ENCODE measurements around the gene GET3.
A peak's percentile ranks its signal among the peaks of the same experiment; 100 is the strongest.

GET3 gene

DNA sequence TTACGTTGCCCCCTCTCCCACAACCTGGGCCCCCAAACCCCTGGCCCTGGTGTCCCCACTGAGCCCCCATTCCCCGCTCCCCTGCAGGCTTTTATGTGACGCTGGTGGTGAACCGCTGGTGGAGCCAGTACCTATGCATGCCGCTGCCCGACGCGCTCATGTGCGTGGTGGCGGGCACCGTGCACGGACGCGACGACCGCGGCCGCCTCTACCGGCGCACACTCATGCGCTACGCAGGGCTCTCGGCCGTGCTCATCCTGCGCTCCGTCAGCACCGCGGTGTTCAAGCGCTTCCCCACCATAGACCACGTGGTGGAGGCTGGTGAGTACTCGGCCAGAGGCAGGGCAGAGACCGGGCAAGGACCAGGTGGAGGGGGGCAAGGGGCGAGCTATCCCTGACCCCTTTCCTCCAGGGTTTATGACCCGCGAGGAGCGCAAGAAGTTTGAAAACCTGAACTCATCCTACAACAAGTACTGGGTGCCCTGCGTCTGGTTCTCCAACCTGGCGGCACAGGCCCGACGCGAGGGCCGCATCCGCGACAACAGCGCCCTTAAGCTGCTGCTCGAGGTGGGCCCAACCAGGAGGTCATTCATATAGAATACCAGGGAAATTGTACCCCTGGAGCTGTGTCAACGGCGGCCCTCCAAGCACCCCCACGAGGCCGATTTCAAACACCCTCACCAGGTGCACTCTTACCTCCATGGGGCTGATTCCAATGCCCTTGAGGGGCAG is 17.3 kb downstream of the GET3 start:
- no peak for DNase-seq

DNA sequence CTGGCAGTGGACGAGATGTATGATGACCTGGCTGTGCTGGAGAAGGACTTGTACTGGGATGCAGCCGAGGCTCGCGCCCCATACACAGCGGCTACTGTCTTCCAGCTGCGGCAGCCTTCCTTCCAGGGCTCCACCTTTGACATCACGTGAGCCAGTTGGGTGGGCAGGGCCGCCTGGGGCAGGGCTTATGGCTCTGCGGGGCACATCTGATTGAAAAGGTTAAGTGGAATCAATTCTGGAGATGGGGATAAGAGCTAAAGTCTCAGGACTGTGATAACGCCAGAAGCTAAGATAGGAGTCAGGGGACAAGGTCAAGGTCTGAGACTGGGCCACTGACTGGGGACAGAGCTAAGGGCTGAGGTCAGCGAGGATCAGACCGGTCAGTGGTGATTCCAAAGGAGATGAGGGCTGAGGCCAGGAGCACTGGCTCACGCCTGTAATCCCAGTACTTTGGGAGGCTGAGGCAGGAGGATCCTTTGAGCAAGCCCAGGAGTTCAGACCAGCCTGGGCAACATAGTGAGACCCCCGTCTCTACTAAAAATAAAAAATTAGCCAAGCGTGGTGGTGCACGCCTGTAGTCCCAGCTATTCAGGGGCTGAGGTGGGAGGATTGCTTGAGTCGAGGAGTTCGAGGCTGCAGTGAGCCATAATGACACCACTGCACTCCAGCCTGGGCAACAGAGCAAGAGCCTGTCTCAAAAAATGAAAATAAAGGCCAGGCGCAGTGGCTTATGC is 19.0 kb downstream of the GET3 start:
- no peak for DNase-seq

DNA sequence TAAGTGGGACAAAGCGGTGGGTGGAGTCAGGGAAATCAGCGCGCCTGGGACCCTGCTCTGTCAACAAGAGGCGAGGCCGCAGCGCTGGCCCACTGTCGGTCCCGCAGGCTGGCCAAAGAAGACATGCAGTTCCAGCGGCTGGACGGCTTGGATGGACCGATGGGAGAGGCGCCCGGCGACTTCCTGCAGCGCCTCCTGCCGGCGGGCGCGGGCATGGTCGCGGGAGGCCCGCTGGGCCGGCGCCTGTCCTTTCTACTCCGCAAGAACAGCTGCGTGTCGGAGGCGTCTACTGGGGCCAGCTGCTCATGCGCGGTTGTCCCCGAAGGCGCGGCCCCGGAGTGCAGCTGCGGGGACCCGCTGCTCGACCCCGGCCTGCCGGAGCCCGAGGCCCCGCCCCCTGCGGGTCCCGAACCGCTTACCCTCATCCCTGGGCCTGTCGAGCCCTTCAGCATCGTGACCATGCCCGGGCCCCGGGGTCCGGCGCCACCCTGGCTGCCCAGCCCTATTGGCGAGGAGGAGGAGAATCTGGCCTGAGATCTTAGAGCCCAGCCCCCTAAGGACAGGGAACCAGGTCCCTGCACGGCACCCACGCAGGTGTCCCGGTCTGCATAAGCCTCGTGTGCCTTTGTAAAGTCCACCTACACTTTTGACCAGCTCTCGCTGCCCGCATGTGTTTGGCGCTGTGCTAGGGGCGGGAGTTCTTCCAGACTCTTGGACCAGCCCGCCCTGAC is 20.4 kb downstream of the GET3 start:
- DNase-seq: peak; percentile 48

DNA sequence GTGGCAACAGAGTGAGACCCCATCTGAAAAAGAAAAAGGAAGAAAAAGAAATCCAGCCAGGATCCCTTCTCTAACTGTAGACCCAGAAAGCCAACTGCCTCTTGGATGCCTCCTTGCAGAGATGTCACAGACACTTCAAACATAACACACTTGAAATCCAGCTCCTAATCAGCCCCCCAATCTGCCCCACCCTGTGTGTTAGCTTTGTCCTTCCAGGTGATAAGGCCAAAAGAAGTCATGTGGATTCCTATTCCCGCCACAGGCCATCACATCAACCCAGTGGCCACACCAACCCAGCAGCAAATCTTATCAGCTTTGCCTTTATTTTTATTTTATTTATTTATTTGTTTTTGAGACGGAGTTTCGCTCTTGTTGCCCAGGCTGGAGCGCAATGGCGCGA is 22.4 kb downstream of the GET3 start:
- no peak for DNase-seq

DNA sequence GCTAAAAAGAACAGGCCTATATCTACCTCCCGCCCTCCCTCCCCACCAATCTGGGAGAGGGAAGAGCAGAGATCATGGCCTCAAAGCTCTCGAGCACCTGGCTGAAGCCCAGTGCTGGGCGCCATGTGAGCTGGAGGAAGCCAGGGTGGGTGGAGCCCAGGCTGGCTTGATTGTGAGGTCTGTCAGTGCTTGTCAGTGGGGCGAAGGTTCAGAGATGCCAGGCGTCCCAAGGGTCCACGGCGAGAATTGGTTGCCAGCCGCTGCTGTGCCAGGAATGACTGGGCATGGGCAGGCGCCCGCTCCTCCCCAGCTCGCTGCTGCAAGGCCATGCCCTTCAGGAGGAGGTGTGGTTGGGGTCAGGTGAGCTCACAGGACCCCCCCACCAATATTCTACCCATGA is 25.8 kb downstream of the GET3 start:
- no peak for DNase-seq

DNA sequence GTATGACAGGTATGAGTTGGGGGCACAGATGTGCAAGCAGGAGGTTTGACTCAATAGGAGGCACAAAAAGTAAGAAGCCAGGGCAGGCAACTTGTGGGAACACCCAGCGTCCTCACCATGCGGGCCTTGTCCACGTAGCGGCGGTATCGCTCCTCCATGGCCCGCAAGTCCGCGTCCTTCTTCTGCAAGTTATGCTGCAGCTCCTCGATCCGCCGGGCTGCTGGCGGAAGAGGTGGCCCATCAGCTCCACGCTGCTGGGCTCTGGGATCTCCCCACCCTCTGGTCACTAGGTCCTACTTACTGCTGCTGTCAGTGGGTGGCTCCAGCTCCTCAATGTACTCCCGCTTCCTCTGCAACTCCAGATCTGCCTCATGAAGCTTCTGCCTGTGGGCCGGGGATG is 27.4 kb downstream of the GET3 start:
- no peak for DNase-seq

DNA sequence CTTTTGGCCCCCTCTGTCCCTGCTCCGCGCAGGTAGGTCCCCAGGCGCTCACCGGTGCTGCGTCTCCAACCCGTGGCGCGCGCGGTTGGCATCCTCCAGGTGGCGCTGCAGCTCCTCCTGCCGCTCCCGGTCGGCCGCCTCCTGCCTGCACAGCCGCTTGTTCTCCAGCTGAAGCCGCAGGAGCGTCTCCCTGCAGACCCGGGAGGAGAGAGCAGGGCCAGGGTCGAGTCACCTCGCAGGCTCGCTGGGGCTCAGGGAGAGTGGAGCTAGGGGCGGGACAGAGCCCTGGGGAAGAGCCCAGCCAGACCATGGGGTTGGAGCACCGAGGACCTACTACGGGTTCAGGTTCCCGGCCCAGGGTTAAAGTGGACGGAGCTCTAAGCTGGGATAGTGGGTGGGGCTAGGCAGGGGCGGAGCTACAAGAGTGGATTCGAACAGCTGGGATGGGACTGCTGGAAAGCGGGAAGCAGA is 28.8 kb downstream of the GET3 start:
- DNase-seq: peak; percentile 27

DNA sequence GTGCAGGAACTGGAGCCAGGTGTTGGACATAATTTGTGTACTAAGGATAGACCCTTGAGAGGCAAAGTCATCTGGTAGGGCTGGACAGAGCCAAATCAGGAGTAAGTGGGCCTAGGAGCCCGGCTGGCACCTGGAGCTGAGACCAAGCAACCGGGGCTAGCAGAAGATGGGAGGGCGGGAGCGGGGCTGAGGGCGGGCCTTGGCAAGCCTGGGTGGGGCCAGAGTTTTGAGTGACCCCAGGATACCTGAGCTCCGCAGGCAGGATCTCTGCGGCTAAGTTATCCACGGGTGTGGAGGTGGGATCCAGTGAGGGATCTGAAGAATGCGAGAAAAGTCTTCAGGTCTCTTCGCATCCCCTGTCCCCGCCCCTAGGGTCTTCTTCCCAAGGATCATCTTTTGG is 29.9 kb downstream of the GET3 start:
- no peak for DNase-seq

DNA sequence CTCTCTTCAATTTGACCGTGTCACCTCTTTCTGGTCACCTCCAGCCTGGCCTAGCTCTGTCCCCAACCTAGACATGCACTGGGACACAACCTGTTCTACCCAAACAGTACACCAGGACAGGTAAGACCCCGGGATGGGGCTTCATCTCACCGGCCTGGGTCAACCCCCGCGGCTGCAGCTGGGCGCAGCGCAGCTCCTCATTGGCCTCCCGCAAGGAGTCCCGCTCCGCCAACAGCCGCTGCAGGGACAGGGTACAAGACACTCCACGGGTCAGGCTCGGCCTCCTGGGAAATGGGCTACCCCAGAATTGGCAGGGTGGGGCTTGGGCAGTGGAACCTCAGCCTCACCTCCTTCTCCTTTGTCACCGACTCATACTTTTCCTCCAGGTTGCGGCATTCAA is 30.4 kb downstream of the GET3 start:
- DNase-seq: no peak

DNA sequence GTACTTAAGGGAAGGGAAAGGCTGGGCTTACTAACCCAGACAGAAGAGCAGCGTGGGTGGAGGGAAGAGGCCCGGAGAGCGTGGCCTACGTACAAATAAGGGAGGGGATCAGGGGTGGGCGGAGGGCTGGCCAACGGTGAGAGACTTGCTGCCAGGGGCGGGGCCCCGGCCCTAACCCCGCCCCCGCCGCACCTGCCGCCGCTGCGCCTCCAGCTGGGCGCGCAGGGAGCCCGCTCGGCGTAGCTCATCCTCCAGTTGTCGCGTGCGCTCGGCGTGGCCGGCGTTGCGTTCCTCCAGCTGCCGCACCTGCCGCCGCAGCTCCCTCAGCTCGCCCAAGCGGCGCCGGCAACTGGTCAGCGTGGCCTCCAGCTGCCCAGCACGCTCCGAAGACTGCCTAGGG is 32.4 kb downstream of the GET3 start:
- DNase-seq: no peak

DNA sequence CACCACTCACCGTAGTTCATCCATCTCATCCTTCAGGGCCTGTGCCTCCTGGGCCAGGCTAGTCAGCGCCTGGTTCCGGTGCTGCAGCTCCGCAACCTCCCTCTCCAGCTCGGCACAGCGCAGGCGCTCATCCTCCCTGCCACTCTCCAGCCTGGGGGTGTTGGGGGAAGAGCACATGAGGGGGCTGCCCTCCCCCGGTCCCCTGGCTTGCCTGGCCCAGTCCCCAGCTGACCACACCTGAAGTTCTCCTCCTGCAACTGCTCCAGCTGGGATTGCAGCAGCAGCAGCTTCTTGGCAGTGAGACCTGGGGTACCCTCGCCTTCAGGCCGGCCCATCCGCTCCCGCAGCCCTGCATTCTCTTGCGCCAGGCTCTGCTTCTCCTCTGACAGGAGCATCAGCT is 33.6 kb downstream of the GET3 start:
- no peak for DNase-seq

DNA sequence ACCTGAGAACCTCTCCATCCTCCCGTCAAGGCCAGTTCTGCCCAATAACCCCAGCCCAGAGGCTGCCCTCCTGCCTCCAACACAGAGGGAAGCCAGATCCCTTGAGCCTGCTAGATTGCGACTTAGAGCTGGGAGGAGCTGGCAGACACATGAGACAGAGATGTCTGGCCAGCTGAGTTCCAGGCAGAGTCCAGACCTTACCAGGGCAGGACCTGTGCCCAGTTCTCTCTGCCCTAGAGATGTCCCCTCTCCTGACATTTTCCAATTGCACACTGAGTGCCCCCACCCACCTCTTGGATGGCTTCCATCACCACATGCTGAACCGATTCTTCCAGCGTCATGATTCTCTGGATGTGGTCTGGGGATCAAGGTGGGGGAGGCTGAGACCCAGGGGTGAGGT is 35.0 kb downstream of the GET3 start:
- DNase-seq: no peak

DNA sequence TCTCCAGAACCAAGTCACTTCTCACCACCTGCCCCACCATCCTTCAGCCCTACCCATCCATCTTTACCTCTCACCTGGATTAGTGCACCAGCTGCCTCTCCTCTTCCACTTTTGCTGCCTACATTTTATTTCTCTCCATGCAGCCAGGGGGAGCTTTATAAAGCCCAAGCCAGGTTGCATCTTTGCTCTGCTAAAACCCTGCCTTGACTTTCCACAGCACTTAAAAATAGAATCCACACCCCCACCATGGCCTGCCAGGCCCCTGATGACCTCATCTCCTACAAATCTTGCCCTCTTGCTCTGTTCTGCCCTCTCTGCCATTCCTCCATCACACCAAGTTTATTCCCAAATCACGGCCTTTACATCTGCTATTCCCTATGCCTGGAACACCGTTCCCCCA is 36.3 kb downstream of the GET3 start:
- DNase-seq: no peak

DNA sequence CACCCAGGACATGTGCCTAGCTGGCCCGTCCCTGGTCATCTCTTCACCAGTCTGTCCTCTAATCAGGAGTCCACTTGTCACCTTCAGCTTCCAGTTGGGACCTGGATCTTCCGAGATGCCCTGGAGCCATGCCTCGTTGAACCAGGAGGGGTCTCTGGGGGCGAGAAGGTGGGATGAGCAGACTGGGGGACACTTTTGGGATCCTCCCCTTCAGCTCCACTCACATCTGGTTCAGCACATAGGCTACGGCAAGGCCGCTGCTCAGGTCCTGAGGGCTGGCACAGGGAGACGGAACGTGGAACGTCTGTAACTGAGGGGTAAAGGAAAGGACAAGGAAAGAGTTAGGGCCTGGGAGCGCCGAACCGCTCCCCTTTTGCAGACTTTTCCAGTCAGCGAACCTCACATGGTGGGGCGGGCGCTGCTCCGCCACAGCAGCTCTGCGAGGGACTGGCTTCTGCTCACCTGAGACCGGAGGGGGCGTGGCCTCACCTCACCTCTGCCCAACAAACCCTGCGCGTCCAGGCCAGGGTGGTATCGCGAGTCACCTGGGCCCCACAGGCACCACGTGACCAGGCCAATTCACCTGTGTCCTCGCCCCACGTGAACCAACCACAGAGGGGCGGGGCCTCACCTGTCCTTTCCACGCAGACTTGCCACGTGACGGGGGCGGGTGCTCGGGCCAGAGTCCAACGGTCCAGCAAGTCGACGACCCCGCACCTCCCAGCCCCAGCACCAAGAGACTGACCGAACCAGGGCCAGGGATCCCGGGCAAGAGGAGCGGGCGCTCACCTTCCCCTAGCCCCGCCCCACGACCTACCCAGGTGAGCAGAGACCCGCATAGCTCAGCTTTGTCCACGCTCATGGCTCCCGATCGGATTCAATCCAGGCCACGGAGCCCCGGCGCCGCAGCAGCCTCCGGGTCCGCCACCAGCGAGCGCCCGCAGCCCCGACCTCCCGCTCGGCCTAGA is 37.6 kb downstream of the GET3 start, which contains the start of gene HOOK2:
Gene HOOK2, minus strand, starts transcription at position 965 of the 968 bp plus-strand sequence. Its CDS starts 103 bp downstream, at position 862.
- no peak for DNase-seq

DNA sequence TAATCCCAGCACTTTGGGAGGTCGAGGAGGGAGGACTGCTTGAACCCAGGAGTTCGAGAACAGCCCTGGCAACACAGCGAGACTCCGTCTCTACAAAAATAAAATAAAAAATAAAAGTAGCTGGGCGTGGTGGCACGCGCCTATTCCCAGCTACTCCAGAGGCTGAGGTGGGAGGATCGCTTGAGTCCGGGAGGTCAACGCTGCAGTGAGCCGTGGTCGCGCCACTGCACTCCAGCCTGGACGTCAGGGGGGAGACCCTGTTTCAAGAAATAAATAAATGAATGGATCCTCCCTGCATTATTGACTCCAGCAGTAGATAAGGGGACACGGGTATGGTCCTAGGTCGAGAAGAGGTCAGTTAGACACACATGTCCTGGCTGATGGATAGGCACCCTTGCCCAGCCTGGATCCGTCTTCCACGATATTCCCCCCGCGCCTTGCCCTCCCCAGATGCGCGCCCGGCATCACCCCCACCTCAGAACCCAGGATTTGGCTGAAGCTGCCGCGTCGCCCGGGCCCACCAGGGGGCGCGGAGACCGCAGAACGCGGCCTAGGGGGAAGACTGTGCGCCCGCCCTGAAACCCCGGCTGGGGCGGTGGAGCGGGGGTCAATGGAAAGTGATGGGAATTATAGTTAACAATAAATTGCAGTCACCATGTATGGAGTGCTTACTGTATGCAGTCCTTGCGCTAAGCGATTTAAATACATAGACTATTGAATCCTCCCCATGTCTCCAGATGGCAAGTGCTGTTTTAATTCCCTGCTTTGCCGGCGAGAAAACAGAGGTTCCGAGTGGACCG is 40.1 kb downstream of the GET3 start:
- DNase-seq: no peak

DNA sequence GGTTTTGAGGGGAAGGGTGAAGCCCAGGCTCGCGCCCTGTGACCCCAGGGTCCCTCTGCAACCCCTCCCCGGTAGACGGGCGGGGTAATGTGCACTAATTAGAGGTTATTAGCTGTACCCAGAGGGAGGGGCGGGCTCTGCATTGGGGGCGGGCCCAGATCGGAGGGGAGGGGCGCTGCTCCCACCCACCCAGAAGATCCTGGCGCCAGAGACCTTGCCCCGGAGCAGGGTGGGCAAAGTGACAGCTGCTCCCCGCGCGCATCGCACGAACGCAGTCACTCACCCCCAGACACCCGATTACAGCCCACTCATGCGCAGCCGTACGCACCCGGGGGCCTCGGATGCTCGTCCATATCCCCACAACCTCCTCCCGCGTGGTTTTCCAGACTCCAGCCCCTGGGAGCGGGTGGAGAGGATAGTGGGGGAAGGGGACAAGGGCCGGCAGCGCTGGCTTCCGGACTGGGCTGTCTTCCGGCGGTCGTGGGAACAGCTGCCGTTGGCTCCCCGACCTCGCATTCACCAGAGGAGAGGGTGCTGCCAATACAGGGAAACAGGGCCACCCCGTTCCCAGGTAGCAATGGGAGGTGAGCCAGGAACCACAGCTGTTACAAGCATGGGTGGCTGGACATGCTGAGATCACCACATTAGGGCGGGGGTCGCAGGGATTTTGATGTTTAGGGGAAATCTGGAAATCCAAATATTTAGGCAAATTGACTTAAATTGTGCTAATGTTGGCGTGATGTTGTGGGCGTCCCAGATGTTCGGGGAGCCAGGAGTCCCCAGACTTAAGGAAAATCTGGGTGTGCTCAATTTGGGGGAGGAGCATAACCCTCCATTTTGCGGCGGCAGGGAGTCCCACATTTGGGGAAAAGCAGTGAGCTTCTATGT is 41.0 kb downstream of the GET3 start:
- DNase-seq: no peak

DNA sequence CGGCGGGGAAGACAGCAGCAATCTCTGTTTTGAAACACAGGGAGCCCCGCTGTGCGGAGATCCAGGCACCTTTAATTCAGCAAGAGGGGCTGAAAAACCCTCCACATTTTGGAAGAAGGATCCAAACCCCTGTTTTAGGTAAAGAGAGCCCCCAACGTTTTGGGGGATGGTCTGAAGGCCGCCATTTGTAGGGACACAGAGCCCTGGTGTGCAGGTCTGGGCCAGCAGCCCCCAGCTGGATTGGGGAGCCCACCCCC is 41.5 kb downstream of the GET3 start:
- DNase-seq: no peak

DNA sequence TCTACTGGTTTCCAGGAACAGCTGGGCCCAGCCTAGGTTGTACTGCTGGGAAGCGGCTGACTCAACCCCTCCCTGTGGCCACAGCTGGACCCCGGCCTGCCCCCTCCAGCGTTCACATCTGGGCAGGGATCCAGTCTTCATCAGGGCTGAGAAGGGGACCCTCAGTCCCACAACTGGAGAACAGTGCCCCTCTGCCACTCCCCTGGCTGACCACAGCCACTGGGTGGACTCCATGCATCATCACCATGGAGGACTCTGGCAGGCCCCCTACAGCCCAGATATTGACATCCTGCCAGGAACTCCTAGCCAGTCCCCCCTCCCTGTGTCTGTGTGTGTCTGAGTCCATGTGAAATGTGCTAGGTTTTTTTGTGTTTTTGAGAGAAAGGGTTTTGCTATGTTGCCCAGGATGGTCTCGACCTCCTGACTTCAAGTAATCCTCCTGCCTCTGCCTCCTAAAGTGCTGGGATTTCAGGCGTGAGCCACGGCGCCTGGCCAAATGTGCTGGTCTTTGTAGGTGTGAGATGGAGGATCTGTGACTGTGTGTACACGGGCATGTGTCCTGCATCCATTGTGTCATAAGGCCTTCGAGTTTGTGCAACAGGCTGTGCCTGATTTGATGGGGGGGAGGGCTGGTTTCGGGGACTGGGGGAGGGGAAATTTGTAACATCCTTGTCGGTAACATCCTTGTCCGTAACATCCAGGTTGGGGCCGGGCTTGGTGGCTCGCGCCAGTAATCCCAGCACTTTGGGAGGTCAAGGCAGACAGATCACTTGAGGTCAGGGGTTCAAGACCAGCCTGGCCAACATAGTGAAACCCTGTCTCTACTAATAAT is 42.1 kb downstream of the GET3 start:
- DNase-seq: no peak

DNA sequence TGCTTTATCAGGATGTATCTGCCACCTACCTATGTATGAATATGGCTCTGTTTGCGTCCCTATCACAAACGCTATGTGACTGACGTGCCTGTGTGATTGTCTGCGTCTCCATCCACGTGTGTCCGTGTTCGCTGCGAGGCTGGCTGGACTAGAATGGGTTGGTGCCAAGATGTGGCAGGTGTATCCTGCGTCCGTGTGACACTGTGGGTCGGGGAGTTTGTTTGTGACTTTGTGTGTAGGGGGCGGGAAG is 44.8 kb downstream of the GET3 start:
- DNase-seq: no peak

Measured in GOT3 (cell line).